HepG2 (cell line): ENCODE data around the gene RBBP8NL. TPM values are rescaled to one million over a fixed set of nuclear protein-coding genes. Genes with fewer than 3 reads are reported as not detected.

Source experiments
- ARID2 ChIP-seq: sonication (generic); formaldehyde crosslinking; IDR thresholded peaks from 2 replicates; pipeline ENCODE4 v1.8.1; 2022; ENCODE audit warnings: mild to moderate bottlenecking, missing genetic modification reagents, borderline replicate concordance
- DRAP1 ChIP-seq: IDR thresholded peaks from 2 replicates; pipeline ENCODE4 v1.6.1; 2016; ENCODE audit warnings: missing genetic modification reagents, missing compliant biosample characterization
- HDAC2 ChIP-seq: sonication (generic); formaldehyde crosslinking; IDR thresholded peaks from 2 replicates; pipeline ENCODE4 v1.4.0; 2020; ENCODE audit warnings: missing genetic modification reagents
- HNRNPL ChIP-seq: fragments of 200-400 bp; formaldehyde crosslinking; IDR thresholded peaks from 2 replicates; pipeline ENCODE4 v1.6.1; 2017; ENCODE audit warnings: mild to moderate bottlenecking, low read depth, low read length
- RFX1 ChIP-seq: fragments of 450-650 bp; IDR thresholded peaks from 2 replicates; pipeline ENCODE4 v1.6.1; 2017
- ZMYM3 ChIP-seq: sonication (generic); formaldehyde crosslinking; IDR thresholded peaks from 2 replicates; pipeline ENCODE4 v1.5.1; 2020; ENCODE audit warnings: mild to moderate bottlenecking, missing genetic modification reagents
- ZNF143 ChIP-seq: sonication (generic); formaldehyde crosslinking; IDR thresholded peaks from 2 replicates; pipeline ENCODE4 v1.4.0; 2020; ENCODE audit warnings: missing genetic modification reagents
- ZNF264 ChIP-seq: sonication (generic); formaldehyde crosslinking; IDR thresholded peaks from 2 replicates; pipeline ENCODE4 v1.4.0; 2020; ENCODE audit warnings: missing genetic modification reagents
- ZNF609 ChIP-seq: sonication (generic); formaldehyde crosslinking; IDR thresholded peaks from 2 replicates; pipeline ENCODE4 v1.4.0; 2020; ENCODE audit warnings: mild to moderate bottlenecking, missing genetic modification reagents, borderline replicate concordance
- polyA plus RNA-seq, 8 experiments: library from polyadenylated mRNA; depleted of rRNA in 3 of 8; stranded (reverse) in 7 of 8; unstranded in 1 of 8; fragments of >200 nt; fragmentation: Illumina TruSeq in 4 of 8; extraction: Trizol in 4 of 8; gene quantifications; 2 replicates each; pipeline versions ENCODE4 v1.2.1 to v1.2.3, GENCODE V29; 2011 to 2016; ENCODE audit warnings: low read depth in 4 of 8, missing spikeins in 1 of 8, mixed read lengths in 1 of 8; ENCODE audit not compliant: insufficient read depth in 1 of 8
- total RNA-seq, 5 experiments: library from RNA; depleted of rRNA; stranded (reverse); fragments of >200 nt; fragmentation: Illumina TruSeq; extraction: Trizol; gene quantifications; 2 replicates each; pipeline ENCODE4 v1.2.3, GENCODE V29; 2016; ENCODE audit warnings: low read depth in 1 of 5
- TF ChIP-seq, protein P1 (sequence below): sonication (generic); formaldehyde crosslinking; IDR thresholded peaks from 2 replicates; pipeline ENCODE4 v1.4.0; 2020; ENCODE audit warnings: missing genetic modification reagents, borderline replicate concordance
- TF ChIP-seq, protein P2 (sequence below): sonication (generic); formaldehyde crosslinking; IDR thresholded peaks from 2 replicates; pipeline ENCODE4 v1.8.0; 2023; ENCODE audit warnings: mild to moderate bottlenecking, missing genetic modification reagents
- TF ChIP-seq, protein P3 (sequence below): sonication (generic); formaldehyde crosslinking; conservative IDR thresholded peaks from 2 replicates; pipeline ENCODE4 v1.8.1; 2023; ENCODE audit warnings: missing genetic modification reagents
- TF ChIP-seq, protein P4 (sequence below), 2 experiments: sonication (generic) in 1 of 2; formaldehyde crosslinking in 1 of 2; IDR thresholded peaks; 2 replicates each; pipeline versions ENCODE4 v1.4.0 to v1.6.1; 2016 to 2020; ENCODE audit warnings: borderline replicate concordance in 1 of 2, low read depth in 1 of 2, mild to moderate bottlenecking in 1 of 2, missing genetic modification reagents in 1 of 2

The RBBP8NL gene
- total and polyA plus RNA-seq, 2 of the 13 experiments (the other 11 are each of a cell fraction or from before 2014, with no cell fraction given): 0.69 to 0.86 TPM

DNA sequence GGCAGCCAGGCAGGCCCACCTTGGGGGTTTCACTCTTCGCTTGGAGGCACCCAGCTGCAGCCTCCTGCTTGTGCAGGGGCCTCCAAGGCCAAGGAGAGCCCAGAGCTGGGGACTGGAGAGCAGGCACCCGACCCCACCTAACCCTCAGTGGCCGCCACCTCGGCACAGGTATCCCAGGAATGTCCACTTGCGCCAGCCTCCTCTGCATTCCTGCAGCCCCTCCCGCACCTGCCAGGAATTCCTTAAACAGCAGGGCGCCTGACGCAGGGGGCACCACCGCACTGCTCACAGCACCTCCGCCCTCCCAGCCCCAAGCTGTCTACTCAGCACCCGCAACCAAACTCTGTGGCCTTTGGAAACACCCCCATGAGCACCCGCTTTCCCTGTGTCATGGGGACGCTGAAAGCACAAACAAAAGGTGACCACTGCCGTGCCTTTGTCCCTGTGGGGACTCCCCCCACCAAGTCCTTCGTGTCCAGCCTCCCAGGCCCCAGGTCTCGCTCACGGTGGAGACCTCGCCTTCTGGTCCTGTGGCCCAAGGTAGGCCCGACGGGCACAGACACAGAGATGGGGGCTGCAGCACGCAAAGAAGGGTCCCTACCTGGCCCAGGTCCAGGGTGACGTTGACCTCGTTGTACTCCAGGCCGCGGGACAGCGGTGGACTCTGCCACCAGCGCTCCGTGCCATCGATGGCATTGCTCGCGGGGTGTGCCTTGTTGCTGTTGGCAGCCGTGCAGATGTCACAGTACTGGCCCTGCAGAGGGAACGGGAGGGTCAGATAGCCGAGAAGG is 65.3 kb downstream of the RBBP8NL start (continued):
- TF ChIP-seq HDAC2 (no peak), ZNF609 (CRISPR knock-in tag) (no peak), RFX1 (no peak), ZNF264 (no peak), ARID2 (CRISPR knock-in tag) (no peak), HNRNPL (peak; percentile 60; the same call in 1 of the 2 replicates), ZNF143 (CRISPR knock-in tag) (no peak), DRAP1 (CRISPR knock-in tag) (no peak), ZMYM3 (CRISPR knock-in tag) (peak; percentile 53; the same call in 1 of the 2 replicates)
- TF ChIP-seq, protein P1, sequence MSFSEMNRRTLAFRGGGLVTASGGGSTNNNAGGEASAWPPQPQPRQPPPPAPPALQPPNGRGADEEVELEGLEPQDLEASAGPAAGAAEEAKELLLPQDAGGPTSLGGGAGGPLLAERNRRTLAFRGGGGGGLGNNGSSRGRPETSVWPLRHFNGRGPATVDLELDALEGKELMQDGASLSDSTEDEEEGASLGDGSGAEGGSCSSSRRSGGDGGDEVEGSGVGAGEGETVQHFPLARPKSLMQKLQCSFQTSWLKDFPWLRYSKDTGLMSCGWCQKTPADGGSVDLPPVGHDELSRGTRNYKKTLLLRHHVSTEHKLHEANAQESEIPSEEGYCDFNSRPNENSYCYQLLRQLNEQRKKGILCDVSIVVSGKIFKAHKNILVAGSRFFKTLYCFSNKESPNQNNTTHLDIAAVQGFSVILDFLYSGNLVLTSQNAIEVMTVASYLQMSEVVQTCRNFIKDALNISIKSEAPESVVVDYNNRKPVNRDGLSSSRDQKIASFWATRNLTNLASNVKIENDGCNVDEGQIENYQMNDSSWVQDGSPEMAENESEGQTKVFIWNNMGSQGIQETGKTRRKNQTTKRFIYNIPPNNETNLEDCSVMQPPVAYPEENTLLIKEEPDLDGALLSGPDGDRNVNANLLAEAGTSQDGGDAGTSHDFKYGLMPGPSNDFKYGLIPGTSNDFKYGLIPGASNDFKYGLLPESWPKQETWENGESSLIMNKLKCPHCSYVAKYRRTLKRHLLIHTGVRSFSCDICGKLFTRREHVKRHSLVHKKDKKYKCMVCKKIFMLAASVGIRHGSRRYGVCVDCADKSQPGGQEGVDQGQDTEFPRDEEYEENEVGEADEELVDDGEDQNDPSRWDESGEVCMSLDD (CRISPR knock-in tag): no peak
- TF ChIP-seq, protein P2, sequence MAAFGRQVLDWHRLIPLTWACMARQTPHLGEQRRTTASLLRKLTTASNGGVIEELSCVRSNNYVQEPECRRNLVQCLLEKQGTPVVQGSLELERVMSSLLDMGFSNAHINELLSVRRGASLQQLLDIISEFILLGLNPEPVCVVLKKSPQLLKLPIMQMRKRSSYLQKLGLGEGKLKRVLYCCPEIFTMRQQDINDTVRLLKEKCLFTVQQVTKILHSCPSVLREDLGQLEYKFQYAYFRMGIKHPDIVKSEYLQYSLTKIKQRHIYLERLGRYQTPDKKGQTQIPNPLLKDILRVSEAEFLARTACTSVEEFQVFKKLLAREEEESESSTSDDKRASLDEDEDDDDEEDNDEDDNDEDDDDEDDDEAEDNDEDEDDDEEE (CRISPR knock-in tag): no peak
- TF ChIP-seq, protein P3, sequence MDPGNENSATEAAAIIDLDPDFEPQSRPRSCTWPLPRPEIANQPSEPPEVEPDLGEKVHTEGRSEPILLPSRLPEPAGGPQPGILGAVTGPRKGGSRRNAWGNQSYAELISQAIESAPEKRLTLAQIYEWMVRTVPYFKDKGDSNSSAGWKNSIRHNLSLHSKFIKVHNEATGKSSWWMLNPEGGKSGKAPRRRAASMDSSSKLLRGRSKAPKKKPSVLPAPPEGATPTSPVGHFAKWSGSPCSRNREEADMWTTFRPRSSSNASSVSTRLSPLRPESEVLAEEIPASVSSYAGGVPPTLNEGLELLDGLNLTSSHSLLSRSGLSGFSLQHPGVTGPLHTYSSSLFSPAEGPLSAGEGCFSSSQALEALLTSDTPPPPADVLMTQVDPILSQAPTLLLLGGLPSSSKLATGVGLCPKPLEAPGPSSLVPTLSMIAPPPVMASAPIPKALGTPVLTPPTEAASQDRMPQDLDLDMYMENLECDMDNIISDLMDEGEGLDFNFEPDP (CRISPR knock-in tag): no peak
- TF ChIP-seq, protein P4, sequence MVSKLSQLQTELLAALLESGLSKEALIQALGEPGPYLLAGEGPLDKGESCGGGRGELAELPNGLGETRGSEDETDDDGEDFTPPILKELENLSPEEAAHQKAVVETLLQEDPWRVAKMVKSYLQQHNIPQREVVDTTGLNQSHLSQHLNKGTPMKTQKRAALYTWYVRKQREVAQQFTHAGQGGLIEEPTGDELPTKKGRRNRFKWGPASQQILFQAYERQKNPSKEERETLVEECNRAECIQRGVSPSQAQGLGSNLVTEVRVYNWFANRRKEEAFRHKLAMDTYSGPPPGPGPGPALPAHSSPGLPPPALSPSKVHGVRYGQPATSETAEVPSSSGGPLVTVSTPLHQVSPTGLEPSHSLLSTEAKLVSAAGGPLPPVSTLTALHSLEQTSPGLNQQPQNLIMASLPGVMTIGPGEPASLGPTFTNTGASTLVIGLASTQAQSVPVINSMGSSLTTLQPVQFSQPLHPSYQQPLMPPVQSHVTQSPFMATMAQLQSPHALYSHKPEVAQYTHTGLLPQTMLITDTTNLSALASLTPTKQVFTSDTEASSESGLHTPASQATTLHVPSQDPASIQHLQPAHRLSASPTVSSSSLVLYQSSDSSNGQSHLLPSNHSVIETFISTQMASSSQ (IDR thresholded peaks at IDR 0.05; ENCODE audit: low read depth): no peak
- TF ChIP-seq, protein P4 (CRISPR knock-in tag; IDR thresholded peaks at IDR 0.05; ENCODE audit: borderline replicate concordance): no peak
